Liver (tissue), 3 donors: Measurements from ENCODE around the gene ZBED2.

Experiments
- CTCF ChIP-seq: fragments of 150-350 bp; IDR thresholded peaks from 2 replicates; pipeline ENCODE4 v1.5.1; 2017; ENCODE audit warnings: improper control_type of control experiment, low read depth, low read length; ENCODE audit not compliant: missing input control
- MAX ChIP-seq: IDR thresholded peaks from 2 replicates; pipeline ENCODE4 v1.6.1; 2016; ENCODE audit warnings: antibody characterized with exemption
- RAD21 ChIP-seq, 2 donors: IDR thresholded peaks; 2 replicates each; pipeline ENCODE4 v1.6.1; 2016; ENCODE audit warnings: antibody characterized with exemption in 2 of 2, mild to moderate bottlenecking in 2 of 2
- REST ChIP-seq: IDR thresholded peaks from 2 replicates; pipeline ENCODE4 v1.6.1; 2016; ENCODE audit warnings: antibody characterized with exemption, mild to moderate bottlenecking
- YY1 ChIP-seq: IDR thresholded peaks from 2 replicates; pipeline ENCODE4 v1.6.1; 2016; ENCODE audit warnings: antibody characterized with exemption, mild to moderate bottlenecking
- donor health status: healthy.
- donor health status: healthy.

GRCh38 chr3:111610189-111610588, 15.0 kb upstream of the ZBED2 start:
- TF ChIP-seq CTCF (no peak), MAX (no peak), REST (no peak), RAD21 (IDR thresholded peaks at IDR 0.05) (no peak), YY1 (no peak)
